PC-9 (cell line): ENCODE results near the gene ANGPTL2. TPM values are rescaled to one million over a fixed set of nuclear protein-coding genes. Genes with fewer than 3 reads are reported as not detected.

Experiments used
- BruUV-seq: library from RNA; stranded (reverse); fragments of 400-500 nt; replicated peaks from 2 replicates; lab custom pipeline; 2021; lab: Mats Ljungman, UMichigan
- CTCF ChIA-PET: fragments of 300-600 bp; sonication (Branson Sonifier 250); formaldehyde crosslinking; loops from one replicate; lab custom pipeline; 2022; ENCODE audit warnings: antibody characterized with exemption; lab: Charles Lee
- POLR2A ChIA-PET: fragments of 300-600 bp; sonication (Branson Sonifier 250); formaldehyde crosslinking; loops from one replicate; lab custom pipeline; 2022; ENCODE audit warnings: antibody characterized with exemption; ENCODE audit not compliant: unreplicated experiment; lab: Charles Lee
- DNase-seq, 2 experiments: peaks; one replicate each; pipeline versions ENCODE4 v3.0.0 to v3.0.0-alpha.2; 2015 to 2022; ENCODE audit warnings: mixed read lengths in 1 of 2
- H2AFZ ChIP-seq: fragments of 200-600 bp; sonication (generic); 2 replicates; pipeline ENCODE4 v1.8.1; 2017; ENCODE audit warnings: antibody characterized with exemption
- H3F3A ChIP-seq: fragments of 200-600 bp; sonication (generic); 2 replicates; pipeline ENCODE4 v1.8.1; 2017; ENCODE audit warnings: antibody characterized with exemption, mild to moderate bottlenecking, low read depth; ENCODE audit not compliant: insufficient read depth
- H3K27ac ChIP-seq: fragments of 200-600 bp; sonication (generic); 2 replicates; pipeline ENCODE4 v1.6.1; 2016; ENCODE audit warnings: mixed run types
- H3K27me3 ChIP-seq: fragments of 200-600 bp; sonication (generic); 2 replicates; pipeline ENCODE4 v1.6.1; 2016; ENCODE audit warnings: low read depth, mixed run types; ENCODE audit not compliant: insufficient read depth
- H3K36me3 ChIP-seq: fragments of 200-600 bp; sonication (generic); 2 replicates; pipeline ENCODE4 v1.6.1; 2016; ENCODE audit warnings: low read depth, mixed run types
- H3K4me1 ChIP-seq: fragments of 200-600 bp; sonication (generic); replicated peaks from 2 replicates; pipeline ENCODE4 v1.6.1; 2016; ENCODE audit warnings: mixed run types; ENCODE audit not compliant: insufficient read depth
- H3K4me2 ChIP-seq: fragments of 200-600 bp; sonication (generic); 2 replicates; pipeline ENCODE4 v1.6.1; 2017; ENCODE audit warnings: mixed run types
- H3K4me3 ChIP-seq: fragments of 200-600 bp; sonication (generic); 2 replicates; pipeline ENCODE4 v1.6.1; 2016; ENCODE audit warnings: mixed run types
- H3K79me2 ChIP-seq: fragments of 200-600 bp; sonication (generic); 2 replicates; pipeline ENCODE4 v1.6.1; 2017; ENCODE audit warnings: low read depth, mixed run types
- H3K9me2 ChIP-seq: fragments of 200-600 bp; sonication (generic); 2 replicates; pipeline ENCODE4 v1.8.1; 2017; ENCODE audit warnings: mild to moderate bottlenecking; ENCODE audit not compliant: insufficient read depth
- H3K9me3 ChIP-seq: fragments of 200-600 bp; sonication (generic); 2 replicates; pipeline ENCODE4 v1.8.1; 2016; ENCODE audit warnings: low read depth; ENCODE audit not compliant: insufficient read depth
- H4K20me1 ChIP-seq: fragments of 200-600 bp; sonication (generic); 2 replicates; pipeline ENCODE4 v1.8.1; 2017; ENCODE audit not compliant: insufficient read depth
- EZH2 ChIP-seq: fragments of 200-600 bp; sonication (generic); IDR thresholded peaks from 2 replicates; pipeline ENCODE4 v1.8.0; 2017; ENCODE audit warnings: antibody characterized with exemption, low read depth
- intact Hi-C: fragments of 100-400 bp; cut with micrococcal nuclease; formaldehyde crosslinking; loops from one replicate; pipeline ENCODE4 v1.10.0; 2022; ENCODE audit not compliant: unreplicated experiment
- total RNA-seq: library from RNA; stranded (reverse); gene quantifications from 2 replicates; pipeline ENCODE4 v1.2.3, GENCODE V29; 2021
- TF ChIP-seq, protein P1 (sequence below): fragments of 200-600 bp; sonication (generic); conservative IDR thresholded peaks from 2 replicates; pipeline ENCODE4 v1.6.1; 2017; ENCODE audit warnings: mixed run types, antibody characterized with exemption, mild to moderate bottlenecking, moderate library complexity

Gene ANGPTL2
- total RNA-seq, 1 experiment from 2014 or later: 0.13 TPM

DNA sequence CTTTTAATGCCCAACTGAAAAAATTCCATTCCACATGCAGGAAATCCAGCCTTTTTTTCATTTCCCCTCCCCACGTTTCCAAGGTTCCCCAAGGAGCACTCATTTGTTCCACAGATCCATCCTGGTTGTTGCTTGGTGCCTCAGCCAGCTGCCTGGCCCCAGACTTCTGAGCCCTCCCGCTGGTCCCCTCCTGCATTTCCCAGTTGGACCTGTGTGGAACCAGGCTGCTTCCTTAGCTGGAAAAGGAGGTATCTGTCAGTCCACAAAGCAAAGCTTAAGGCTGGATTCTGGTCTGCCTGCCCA is 44.8 kb downstream of the ANGPTL2 start:
- no peak overlapping the region for H3K4me3 ChIP-seq

DNA sequence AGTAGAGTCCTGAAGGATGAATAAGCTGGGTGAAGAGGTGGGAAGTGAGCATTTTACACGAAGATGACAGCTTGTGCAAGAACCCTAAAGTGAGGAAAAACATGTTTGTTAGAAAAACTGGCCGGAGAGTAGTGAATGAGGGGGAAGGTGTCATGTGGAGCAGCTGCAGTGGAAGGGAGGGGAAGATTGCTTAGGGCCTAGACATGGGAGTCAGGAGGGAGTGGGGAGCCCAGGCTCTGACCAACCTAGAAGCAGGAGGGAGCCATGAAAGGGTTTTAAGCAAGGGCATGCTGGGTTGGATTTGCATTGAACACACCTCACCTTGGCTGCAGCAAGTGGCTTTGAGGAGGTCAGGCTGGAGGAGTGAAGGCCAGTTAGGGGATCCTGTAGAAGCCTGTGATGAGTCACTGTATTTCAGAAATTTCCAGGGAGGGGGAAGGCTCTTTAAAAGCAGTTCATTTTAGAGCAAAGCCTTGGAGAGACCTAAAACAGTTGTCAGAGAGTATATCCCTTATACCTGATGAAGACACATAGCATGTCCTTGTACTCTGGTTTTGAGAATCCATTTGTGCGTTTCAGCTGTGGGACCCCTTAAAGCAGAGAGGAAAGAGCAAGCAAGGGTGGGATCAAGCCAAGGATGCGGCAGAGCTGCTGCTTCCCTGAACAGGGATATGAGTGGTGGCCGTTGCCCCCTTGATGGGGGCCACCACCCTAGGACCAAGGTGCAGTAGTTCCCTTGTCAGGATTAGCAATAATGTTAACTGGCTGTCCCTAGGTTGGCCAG is 45.4 kb downstream of the ANGPTL2 start:
- H3F3A ChIP-seq: peaks cover 29% of the 10 kb centered on the region
- CTCF ChIA-PET: interaction anchor here (0.7 kb wide), 2 partner anchors 35 to 54 kb away, joined by 3 to 5 read pairs; no protein-coding TSS in a partner anchor
- H3K36me3 ChIP-seq: 0 out of 2 replicates have a peak, but pooled peaks cover 5% of the 10 kb centered on the region
- H3K27ac ChIP-seq: peak overlapping the region; percentile 38
- POLR2A ChIA-PET: interaction anchor here (0.7 kb wide), 1 partner anchor 43 kb away, joined by 3 read pairs; no protein-coding TSS in a partner anchor
- H3K9me3 ChIP-seq: peaks cover 2% of the 10 kb centered on the region; the same call in 1 of the 2 replicates
- no TSS peak for BruUV-seq
- H3K27me3 ChIP-seq: no peaks in the 10 kb centered on the region
- H3K4me2 ChIP-seq: peak overlapping the region; percentile 60
- H2AFZ ChIP-seq: no peak overlapping the region
- no peak overlapping the region for H3K4me3 ChIP-seq
- intact Hi-C loops: loop anchor here (1.0 kb wide), 1 partner anchor 122 kb away; no protein-coding TSS in a partner anchor
- peak in 1 of 2 experiments; percentile 41 for DNase-seq
- H3K9me2 ChIP-seq: no peaks in the 10 kb centered on the region
- TF ChIP-seq EZH2: no peak
- TF ChIP-seq, protein P1, sequence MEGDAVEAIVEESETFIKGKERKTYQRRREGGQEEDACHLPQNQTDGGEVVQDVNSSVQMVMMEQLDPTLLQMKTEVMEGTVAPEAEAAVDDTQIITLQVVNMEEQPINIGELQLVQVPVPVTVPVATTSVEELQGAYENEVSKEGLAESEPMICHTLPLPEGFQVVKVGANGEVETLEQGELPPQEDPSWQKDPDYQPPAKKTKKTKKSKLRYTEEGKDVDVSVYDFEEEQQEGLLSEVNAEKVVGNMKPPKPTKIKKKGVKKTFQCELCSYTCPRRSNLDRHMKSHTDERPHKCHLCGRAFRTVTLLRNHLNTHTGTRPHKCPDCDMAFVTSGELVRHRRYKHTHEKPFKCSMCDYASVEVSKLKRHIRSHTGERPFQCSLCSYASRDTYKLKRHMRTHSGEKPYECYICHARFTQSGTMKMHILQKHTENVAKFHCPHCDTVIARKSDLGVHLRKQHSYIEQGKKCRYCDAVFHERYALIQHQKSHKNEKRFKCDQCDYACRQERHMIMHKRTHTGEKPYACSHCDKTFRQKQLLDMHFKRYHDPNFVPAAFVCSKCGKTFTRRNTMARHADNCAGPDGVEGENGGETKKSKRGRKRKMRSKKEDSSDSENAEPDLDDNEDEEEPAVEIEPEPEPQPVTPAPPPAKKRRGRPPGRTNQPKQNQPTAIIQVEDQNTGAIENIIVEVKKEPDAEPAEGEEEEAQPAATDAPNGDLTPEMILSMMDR: no peak
- peaks cover 46% of the 10 kb centered on the region for H3K4me1 ChIP-seq
- no peaks in the 10 kb centered on the region for H4K20me1 ChIP-seq
- no peaks in the 10 kb centered on the region for H3K79me2 ChIP-seq

More for the DNA sequence above, 44.8 kb downstream of the ANGPTL2 start:
- no peak for DNase-seq
- intact Hi-C loops: no loop called here
- POLR2A ChIA-PET: no interaction called here
- 0 out of 2 replicates have a peak, but pooled peaks cover 5% of the 10 kb centered on the region for H3K36me3 ChIP-seq
- H3K79me2 ChIP-seq: no peaks in the 10 kb centered on the region
- peaks cover 46% of the 10 kb centered on the region for H3K4me1 ChIP-seq
- H2AFZ ChIP-seq: no peak overlapping the region
- no peaks in the 10 kb centered on the region for H3K9me2 ChIP-seq
- no peaks in the 10 kb centered on the region for H3K27me3 ChIP-seq
- H3K4me2 ChIP-seq: peak overlapping the region; percentile 60
- TF ChIP-seq EZH2: no peak
- TF ChIP-seq, protein P1: no peak
- peaks cover 29% of the 10 kb centered on the region for H3F3A ChIP-seq
- CTCF ChIA-PET: interaction anchor here (0.7 kb wide), 1 partner anchor 53 kb away, joined by 3 read pairs; no protein-coding TSS in a partner anchor
- H3K9me3 ChIP-seq: no peaks in the 10 kb centered on the region; the same call in 1 of the 2 replicates
- no peaks in the 10 kb centered on the region for H4K20me1 ChIP-seq
- no TSS peak for BruUV-seq
- no peak overlapping the region for H3K27ac ChIP-seq

DNA sequence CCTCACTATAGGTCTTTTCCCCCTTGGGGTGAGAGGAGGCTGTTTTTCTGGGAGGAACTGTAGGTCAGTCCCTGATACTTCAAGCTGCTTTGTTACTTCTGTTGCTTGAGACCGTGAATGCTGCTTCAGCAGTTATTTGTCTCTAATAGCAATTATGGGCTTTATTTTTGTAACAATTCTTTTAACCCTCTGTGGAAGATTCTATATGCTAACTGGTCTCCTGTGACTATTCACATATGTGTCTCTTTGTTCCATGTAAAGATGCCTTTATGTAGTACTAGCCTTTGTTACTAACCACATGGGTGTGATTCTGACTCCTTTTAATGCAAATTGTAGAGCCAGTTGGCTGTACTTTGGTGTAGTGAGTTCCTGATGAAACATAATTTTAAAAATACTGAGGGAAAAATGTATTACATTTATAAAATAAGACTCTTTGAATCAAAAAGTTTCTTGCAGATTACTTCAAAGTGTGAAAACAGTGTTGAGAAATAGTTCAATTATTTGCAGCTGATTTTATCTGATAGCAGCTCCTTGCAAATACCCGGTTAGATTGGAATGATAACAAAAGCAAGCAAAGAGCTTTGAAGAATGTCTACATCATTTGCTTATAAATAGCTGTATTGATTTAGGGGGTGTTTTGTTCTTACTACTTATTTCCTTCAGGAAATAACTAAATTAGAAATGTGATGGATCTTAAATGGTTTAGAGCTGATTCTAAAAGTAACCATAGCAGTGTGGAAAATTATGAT is 46.6 kb downstream of the ANGPTL2 start:
- ChIA-PET POLR2A (interaction anchor here (0.6 to 0.7 kb wide), 4 partner anchors 42 to 275 kb away, joined by 3 to 6 read pairs (median 5); no protein-coding TSS in a partner anchor), CTCF (no interaction called here)
- Histone ChIP-seq H3K4me3 (no peak overlapping the region), H3K79me2 (no peaks in the 10 kb centered on the region), H3K9me2 (no peaks in the 10 kb centered on the region), H3K27ac (peak overlapping the region; percentile 38), H3K27me3 (no peaks in the 10 kb centered on the region), H3F3A (peaks cover 29% of the 10 kb centered on the region), H3K9me3 (peaks cover 9% of the 10 kb centered on the region; the same call in 1 of the 2 replicates), H3K4me2 (peak overlapping the region; percentile 60), H3K36me3 (0 out of 2 replicates have a peak, but pooled peaks cover 9% of the 10 kb centered on the region), H4K20me1 (no peaks in the 10 kb centered on the region), H3K4me1 (peaks cover 56% of the 10 kb centered on the region), H2AFZ (no peak overlapping the region)
- TF ChIP-seq, protein P1: no peak
- TF ChIP-seq EZH2: no peak
- intact Hi-C loops: loop anchor here (1.0 to 2.0 kb wide), 2 partner anchors 37 to 124 kb away; no protein-coding TSS in a partner anchor
- no TSS peak for BruUV-seq
- peak in 1 of 2 experiments; percentile 92 for DNase-seq
